Colonic mucosa (tissue), 4 donors: ENCODE measurements around the gene RAC3. TPM values are rescaled to one million over a fixed set of nuclear protein-coding genes. Genes with fewer than 3 reads are reported as not detected.

ENCODE experiments used
- DNase-seq: peaks from one replicate; pipeline ENCODE4 v3.0.0-alpha.2; 2020
- H3K27ac ChIP-seq: fragments of 200-600 bp; one replicate; pipeline ENCODE4 v1.8.0; 2021
- H3K27me3 ChIP-seq: fragments of 200-600 bp; one replicate; pipeline ENCODE4 v1.8.0; 2021
- H3K36me3 ChIP-seq: fragments of 200-600 bp; one replicate; pipeline ENCODE4 v1.8.0; 2021
- H3K4me1 ChIP-seq: fragments of 200-600 bp; one replicate; pipeline ENCODE4 v1.8.0; 2021; ENCODE audit warnings: mild to moderate bottlenecking
- H3K4me3 ChIP-seq: fragments of 200-600 bp; one replicate; pipeline ENCODE4 v1.8.0; 2021
- H3K9ac ChIP-seq, 2 donors: one replicate each; pipeline ENCODE4 v1.7.0; 2013; ENCODE audit warnings: control low read depth in 2 of 2, low read depth in 2 of 2, low read length in 2 of 2
- H3K9me3 ChIP-seq: fragments of 200-600 bp; one replicate; pipeline ENCODE4 v1.8.0; 2021
- CTCF ChIP-seq: fragments of 200-600 bp; IDR thresholded peaks from one replicate; pipeline ENCODE4 v1.8.0; 2022; ENCODE audit warnings: antibody characterized with exemption, mild to moderate bottlenecking
- intact Hi-C: fragments of 100-400 bp; cut with DNase I; formaldehyde crosslinking; loops from one replicate; pipeline ENCODE4 v1.14.1; 2022
- total RNA-seq, 2 donors: library from RNA; stranded (reverse); fragmentation: NEBNext Ultra II Directional in 1 of 2; extraction: Animal tissue kit (Norgen Biotek cat#: 25700) in 1 of 2; gene quantifications; one replicate each; pipeline ENCODE4 v1.2.1, GENCODE V29; 2021
- donor health status: healthy.
- donor health status: DM: no; HTN: no; CAD: no.
- donor health status: DM: no; HTN: no; CAD: no.

The RAC3 gene
- total RNA-seq, 2 donors from 2014 or later = 7.0 to 16.6 TPM

GRCh38 chr17:82018989-82019689 is 12.3 kb upstream of the RAC3 start:
- Histone ChIP-seq H3K9me3 (no peaks in the 10 kb centered on the region), H3K27me3 (no peaks in the 10 kb centered on the region), H3K36me3 (no peaks in the 10 kb centered on the region), H3K4me1 (peaks cover 17% of the 10 kb centered on the region), H3K9ac (no peak overlapping the region), H3K27ac (no peak overlapping the region), H3K4me3 (no peak overlapping the region)
- intact Hi-C loops = no loop called here
- no peak for TF ChIP-seq CTCF
- DNase-seq = no peak

GRCh38 chr17:82019690-82020571 is 11.5 kb upstream of the RAC3 start:
- DNase-seq = peak; percentile 76
- peak; percentile 68 for TF ChIP-seq CTCF
- Histone ChIP-seq H3K27me3 (no peaks in the 10 kb centered on the region), H3K9ac (peak overlapping the region in 1 of 2 donors; percentile 2), H3K4me3 (no peak overlapping the region), H3K36me3 (no peaks in the 10 kb centered on the region), H3K9me3 (no peaks in the 10 kb centered on the region), H3K4me1 (peaks cover 17% of the 10 kb centered on the region), H3K27ac (no peak overlapping the region)
- intact Hi-C loops = loop anchor here (1.0 kb wide), 1 partner anchor 61 kb away; no protein-coding TSS in a partner anchor

- H3K27ac ChIP-seq = no peak overlapping the region
- intact Hi-C loops = loop anchor here (1.0 kb wide), 1 partner anchor 61 kb away; no protein-coding TSS in a partner anchor
- H3K9ac ChIP-seq = peak overlapping the region in 1 of 2 donors; percentile 94
- no peak for TF ChIP-seq CTCF
- no peaks in the 10 kb centered on the region for H3K36me3 ChIP-seq
- H3K27me3 ChIP-seq = no peaks in the 10 kb centered on the region
- no peak overlapping the region for H3K4me3 ChIP-seq
- DNase-seq = no peak
- no peaks in the 10 kb centered on the region for H3K9me3 ChIP-seq
- peaks cover 17% of the 10 kb centered on the region for H3K4me1 ChIP-seq
These were observed 10.8 kb upstream of the RAC3 start for GRCh38 chr17:82020572-82021106.

- Histone ChIP-seq H3K4me3 (peak overlapping the region; percentile 77), H3K4me1 (peaks cover 17% of the 10 kb centered on the region), H3K27me3 (no peaks in the 10 kb centered on the region), H3K36me3 (no peaks in the 10 kb centered on the region), H3K27ac (peak overlapping the region; percentile 54), H3K9ac (peak overlapping the region; percentile 90 to 94), H3K9me3 (no peaks in the 10 kb centered on the region)
- intact Hi-C loops = no loop called here
- DNase-seq = peak; percentile 78
- TF ChIP-seq CTCF = peak; percentile 70
These were observed 10.2 kb upstream of the RAC3 start for GRCh38 chr17:82021107-82021899.

GRCh38 chr17:82021900-82022309 is 9.6 kb upstream of the RAC3 start:
- peak overlapping the region; percentile 77 for H3K4me3 ChIP-seq
- H3K4me1 ChIP-seq = peaks cover 17% of the 10 kb centered on the region
- peak; percentile 66 for DNase-seq
- H3K9ac ChIP-seq = peak overlapping the region; percentile 90 to 94
- peak overlapping the region; percentile 54 for H3K27ac ChIP-seq
- no peak for TF ChIP-seq CTCF
- H3K27me3 ChIP-seq = no peaks in the 10 kb centered on the region
- H3K9me3 ChIP-seq = no peaks in the 10 kb centered on the region
- no peaks in the 10 kb centered on the region for H3K36me3 ChIP-seq
- intact Hi-C loops = no loop called here
